NCI-H82 (cell line): Measurements from ENCODE around the gene MYLK2.

Source experiments
- DNase-seq: peaks from one replicate; lab custom pipeline; 2025; lab: John Stamatoyannopoulos, UW

Gene MYLK2

DNA sequence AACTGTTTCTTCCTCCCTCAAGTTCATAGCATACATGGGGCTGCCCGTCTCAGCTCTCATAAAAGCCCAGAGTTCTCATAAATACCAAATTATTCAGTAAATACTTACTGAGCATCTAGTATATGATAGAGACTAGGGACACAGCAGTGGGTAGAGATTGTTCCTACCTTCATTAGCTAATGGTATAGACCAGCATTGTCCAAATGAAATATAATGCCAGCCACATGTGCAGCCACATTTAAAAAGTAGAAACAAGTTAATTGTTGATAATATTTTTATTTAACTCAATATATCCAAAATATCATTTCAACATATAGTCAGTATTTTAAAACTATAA is 52.4 kb downstream of the MYLK2 start:
- DNase-seq: no peak

- no peak for DNase-seq
Observed at GRCh38 chr20:31872406-31872805, 53.2 kb downstream of the MYLK2 start.

GRCh38 chr20:31875671-31876070 is 56.5 kb downstream of the MYLK2 start:
- no peak for DNase-seq

- no peak for DNase-seq
Observed at GRCh38 chr20:31877684-31878083, 58.5 kb downstream of the MYLK2 start.

- DNase-seq: peak; percentile 98
Observed at GRCh38 chr20:31879143-31879987, 60.2 kb downstream of the MYLK2 start.

GRCh38 chr20:31881945-31882344 is 62.8 kb downstream of the MYLK2 start:
- peak; percentile 52 for DNase-seq

GRCh38 chr20:31883829-31884228 is 64.7 kb downstream of the MYLK2 start:
- DNase-seq: no peak
